PC-3 (cell line): ENCODE results near the gene PGLYRP4. TPM values are rescaled to one million over a fixed set of nuclear protein-coding genes. Genes with fewer than 3 reads are reported as not detected.

ENCODE experiments used
- ATAC-seq: fragments of 200-7000 bp; cut with Tn5 transposase; 2 replicates; pipeline ENCODE4 v1.9.1; 2020; ENCODE audit warnings: mild to moderate bottlenecking, moderate library complexity
- BruUV-seq: library from RNA; stranded (reverse); fragments of 400-500 nt; replicated peaks from 2 replicates; lab custom pipeline; 2021; lab: Mats Ljungman, UMichigan
- CTCF ChIA-PET: fragments of 300-600 bp; sonication (Branson Sonifier 250); formaldehyde crosslinking; loops from one replicate; lab custom pipeline; 2022; ENCODE audit warnings: antibody characterized with exemption; lab: Charles Lee
- POLR2A ChIA-PET: fragments of 300-600 bp; sonication (Branson Sonifier 250); formaldehyde crosslinking; loops from one replicate; lab custom pipeline; 2022; ENCODE audit warnings: antibody characterized with exemption; ENCODE audit not compliant: unreplicated experiment; lab: Charles Lee
- DNase-seq: peaks from one replicate; pipeline ENCODE4 v3.0.0-alpha.2; 2015
- H2AFZ ChIP-seq: fragments of 300-600 bp; sonication (generic); 2 replicates; pipeline ENCODE4 v1.6.0; 2016; ENCODE audit warnings: antibody characterized with exemption, low read length
- H3F3A ChIP-seq: fragments of 300-600 bp; sonication (generic); one replicate; pipeline ENCODE4 v1.6.0; 2017; ENCODE audit warnings: antibody characterized with exemption, low read length, control low read depth, mild to moderate bottlenecking; ENCODE audit not compliant: unreplicated experiment
- H3K27ac ChIP-seq: fragments of 300-600 bp; sonication (generic); 2 replicates; pipeline ENCODE4 v1.5.1; 2016; ENCODE audit warnings: mild to moderate bottlenecking, low read length
- H3K27me3 ChIP-seq: fragments of 300-600 bp; sonication (generic); 2 replicates; pipeline ENCODE4 v1.6.1; 2016; ENCODE audit warnings: low read length, mixed read lengths
- H3K36me3 ChIP-seq: fragments of 300-600 bp; sonication (generic); 2 replicates; pipeline ENCODE4 v1.6.1; 2016; ENCODE audit warnings: low read depth, mixed run types, low read length, mixed read lengths
- H3K4me1 ChIP-seq: fragments of 300-600 bp; sonication (generic); 2 replicates; pipeline ENCODE4 v1.5.1; 2016; ENCODE audit warnings: low read length; ENCODE audit not compliant: insufficient read depth
- H3K4me2 ChIP-seq: fragments of 300-600 bp; sonication (generic); 2 replicates; pipeline ENCODE4 v1.6.0; 2016; ENCODE audit warnings: low read length
- H3K4me3 ChIP-seq: fragments of 300-600 bp; sonication (generic); 2 replicates; pipeline ENCODE4 v1.5.1; 2016; ENCODE audit warnings: mild to moderate bottlenecking, low read length, mixed read lengths
- H3K79me2 ChIP-seq: fragments of 300-600 bp; sonication (generic); 2 replicates; pipeline ENCODE4 v1.6.1; 2017; ENCODE audit warnings: low read length, mixed read lengths
- H3K9ac ChIP-seq: fragments of 300-600 bp; sonication (generic); 2 replicates; pipeline ENCODE4 v1.6.0; 2016; ENCODE audit warnings: mild to moderate bottlenecking, low read length
- H3K9me2 ChIP-seq: fragments of 300-600 bp; sonication (generic); replicated peaks from 2 replicates; pipeline ENCODE4 v1.6.1; 2016; ENCODE audit warnings: mixed run types, low read length, mixed read lengths
- H3K9me3 ChIP-seq: fragments of 300-600 bp; sonication (generic); 2 replicates; pipeline ENCODE4 v1.6.1; 2016; ENCODE audit warnings: low read length, mixed read lengths
- H4K20me1 ChIP-seq: fragments of 300-600 bp; sonication (generic); 2 replicates; pipeline ENCODE4 v1.6.1; 2016; ENCODE audit warnings: low read length, mixed read lengths
- CTCF ChIP-seq: fragments of 300-600 bp; sonication (generic); conservative IDR thresholded peaks from 2 replicates; pipeline ENCODE4 v1.5.1; 2017; ENCODE audit warnings: antibody characterized with exemption, low read depth, mild to moderate bottlenecking, low read length
- EZH2 ChIP-seq: fragments of 300-600 bp; sonication (generic); IDR thresholded peaks from one replicate; pipeline ENCODE4 v1.6.1; 2017; ENCODE audit warnings: antibody characterized with exemption, mild to moderate bottlenecking, low read length; ENCODE audit not compliant: unreplicated experiment
- EZH2phosphoT487 ChIP-seq: fragments of 300-600 bp; sonication (generic); IDR thresholded peaks from 2 replicates; pipeline ENCODE4 v1.6.1; 2018; ENCODE audit warnings: mild to moderate bottlenecking, antibody characterized with exemption, low read length, borderline replicate concordance
- intact Hi-C: fragments of 100-400 bp; cut with micrococcal nuclease; formaldehyde crosslinking; loops from 2 replicates; pipeline ENCODE4 v1.9.0; 2023
- total RNA-seq: library from RNA; depleted of rRNA; stranded (reverse); fragments of >200 nt; gene quantifications from 2 replicates; pipeline ENCODE4 v1.2.3, GENCODE V29; 2014

The PGLYRP4 gene
- total RNA-seq, 1 experiment from 2014 or later: not detected

GRCh38 chr1:153353226-153353947 is 4.7 kb upstream of the PGLYRP4 start:
- H3K9me3 ChIP-seq: no peaks in the 10 kb centered on the region
- H3K4me3 ChIP-seq: no peak overlapping the region
- intact Hi-C loops: loop anchor here (10.0 kb wide), 2 partner anchors 321 to 391 kb away; partner anchors contain the start of genes ILF2 and NPR1
- CTCF ChIA-PET: interaction anchor here (0.6 to 1.5 kb wide), 4 partner anchors 137 to 272 kb away, joined by 3 to 13 read pairs (median 5); no protein-coding TSS in a partner anchor
- no peaks in the 10 kb centered on the region for H3K9me2 ChIP-seq
- H3K9ac ChIP-seq: no peak overlapping the region
- no peaks in the 10 kb centered on the region for H3K36me3 ChIP-seq
- no peaks in the 10 kb centered on the region for H4K20me1 ChIP-seq
- H3K27me3 ChIP-seq: peaks cover 33% of the 10 kb centered on the region
- BruUV-seq: no TSS peak
- H3K4me1 ChIP-seq: peaks cover 42% of the 10 kb centered on the region
- no peak overlapping the region for H2AFZ ChIP-seq
- no peak overlapping the region for H3K27ac ChIP-seq
- H3F3A ChIP-seq: peaks cover 4% of the 10 kb centered on the region
- POLR2A ChIA-PET: interaction anchor here (0.6 kb wide), 1 partner anchor 215 kb away, joined by 3 read pairs; no protein-coding TSS in a partner anchor
- TF ChIP-seq EZH2: no peak
- peak; percentile 90 for TF ChIP-seq CTCF
- H3K4me2 ChIP-seq: no peak overlapping the region
- DNase-seq (peak; percentile 65), ATAC-seq (no peak)
- no peaks in the 10 kb centered on the region for H3K79me2 ChIP-seq

GRCh38 chr1:153352523-153352922 is 3.9 kb upstream of the PGLYRP4 start:
- DNase-seq: peak; percentile 89
- Histone ChIP-seq H3K27ac (no peak overlapping the region), H4K20me1 (no peaks in the 10 kb centered on the region), H3K9ac (no peak overlapping the region), H3K4me2 (no peak overlapping the region), H3K9me3 (no peaks in the 10 kb centered on the region), H3K36me3 (no peaks in the 10 kb centered on the region), H3K9me2 (no peaks in the 10 kb centered on the region), H3K4me1 (peaks cover 34% of the 10 kb centered on the region), H3K27me3 (peaks cover 41% of the 10 kb centered on the region), H3K4me3 (no peak overlapping the region), H3K79me2 (no peaks in the 10 kb centered on the region), H2AFZ (no peak overlapping the region), H3F3A (peaks cover 4% of the 10 kb centered on the region)
- BruUV-seq: no TSS peak
- POLR2A ChIA-PET: interaction anchor here (0.5 to 0.6 kb wide), 2 partner anchors 115 to 571 kb away, joined by 3 to 4 read pairs; no protein-coding TSS in a partner anchor
- TF ChIP-seq EZH2 (no peak), EZH2phosphoT487 (no peak), CTCF (peak; percentile 97)
- intact Hi-C loops: loop anchor here (1.0 to 10.0 kb wide), 5 partner anchors 138 to 392 kb away; partner anchors contain the start of genes ILF2 and NPR1
- peak; percentile 68 for ATAC-seq
- CTCF ChIA-PET: interaction anchor here (0.7 kb wide), 1 partner anchor 273 kb away, joined by 3 read pairs; no protein-coding TSS in a partner anchor
